GM21737 (cell line): ENCODE measurements around the gene SLC43A3.
"Not testable (repeated sequence)": the region's sequence is repeated elsewhere in the genome, so short reads cannot be mapped to it uniquely, and the experiment has no call there.

Experiments
- ATAC-seq: cut with Tn5 transposase; IDR thresholded peaks from one replicate; pipeline ENCODE4 v1.9.1; 2021; ENCODE audit warnings: mild to moderate bottlenecking, moderate library complexity; ENCODE audit not compliant: unreplicated experiment

SLC43A3 gene

DNA sequence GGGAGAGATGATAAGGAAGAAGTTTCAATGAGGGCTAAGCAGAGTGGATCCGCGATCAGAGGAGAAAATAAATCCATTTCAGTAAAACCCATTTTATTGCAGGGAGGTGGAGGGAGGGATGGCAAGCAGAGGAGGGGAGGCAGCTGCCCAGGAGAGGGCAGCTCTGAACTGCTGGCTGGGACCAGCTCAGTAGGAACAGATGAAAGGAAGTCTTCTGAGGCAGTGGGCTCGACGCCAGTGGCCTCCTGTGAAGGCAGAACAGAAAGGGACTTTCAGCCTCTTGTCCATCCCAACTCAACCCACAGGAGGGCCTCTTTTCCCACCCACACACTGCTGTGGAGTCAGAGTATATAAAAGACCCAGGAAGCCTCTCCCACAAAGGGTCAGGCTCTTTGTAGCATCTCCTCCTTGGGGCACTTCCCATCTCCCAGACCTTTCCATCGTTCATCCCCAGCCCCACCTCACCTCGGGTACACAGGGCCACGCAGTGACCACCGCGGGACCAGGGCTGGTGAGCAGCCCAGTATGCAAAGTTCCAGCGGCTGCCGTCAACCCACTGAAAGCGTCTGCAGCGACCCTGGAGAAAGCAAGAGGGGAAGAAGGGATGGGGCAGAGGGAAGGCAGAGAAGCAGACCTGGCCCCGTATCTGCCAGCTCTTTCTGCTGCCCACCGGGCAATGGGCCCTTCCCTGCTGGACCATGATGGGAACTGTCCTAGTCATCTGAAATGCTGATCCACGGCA is 39.5 kb downstream of the SLC43A3 start:
- no peak for ATAC-seq

- no peak for ATAC-seq
Observed at GRCh38 chr11:57386178-57386940, 40.6 kb downstream of the SLC43A3 start.

GRCh38 chr11:57380975-57381374 is 45.9 kb downstream of the SLC43A3 start, which contains the start of gene PRG3:
Gene PRG3, minus strand, starts transcription at chr11:57381150. Its CDS starts 442 bp downstream, at chr11:57380708.
- no peak for ATAC-seq

GRCh38 chr11:57379732-57380131 is 47.2 kb downstream of the SLC43A3 start:
- no peak for ATAC-seq

GRCh38 chr11:57378186-57378585 is 48.7 kb downstream of the SLC43A3 start:
- no peak for ATAC-seq

GRCh38 chr11:57377107-57377506 is 49.8 kb downstream of the SLC43A3 start:
- no peak for ATAC-seq

DNA sequence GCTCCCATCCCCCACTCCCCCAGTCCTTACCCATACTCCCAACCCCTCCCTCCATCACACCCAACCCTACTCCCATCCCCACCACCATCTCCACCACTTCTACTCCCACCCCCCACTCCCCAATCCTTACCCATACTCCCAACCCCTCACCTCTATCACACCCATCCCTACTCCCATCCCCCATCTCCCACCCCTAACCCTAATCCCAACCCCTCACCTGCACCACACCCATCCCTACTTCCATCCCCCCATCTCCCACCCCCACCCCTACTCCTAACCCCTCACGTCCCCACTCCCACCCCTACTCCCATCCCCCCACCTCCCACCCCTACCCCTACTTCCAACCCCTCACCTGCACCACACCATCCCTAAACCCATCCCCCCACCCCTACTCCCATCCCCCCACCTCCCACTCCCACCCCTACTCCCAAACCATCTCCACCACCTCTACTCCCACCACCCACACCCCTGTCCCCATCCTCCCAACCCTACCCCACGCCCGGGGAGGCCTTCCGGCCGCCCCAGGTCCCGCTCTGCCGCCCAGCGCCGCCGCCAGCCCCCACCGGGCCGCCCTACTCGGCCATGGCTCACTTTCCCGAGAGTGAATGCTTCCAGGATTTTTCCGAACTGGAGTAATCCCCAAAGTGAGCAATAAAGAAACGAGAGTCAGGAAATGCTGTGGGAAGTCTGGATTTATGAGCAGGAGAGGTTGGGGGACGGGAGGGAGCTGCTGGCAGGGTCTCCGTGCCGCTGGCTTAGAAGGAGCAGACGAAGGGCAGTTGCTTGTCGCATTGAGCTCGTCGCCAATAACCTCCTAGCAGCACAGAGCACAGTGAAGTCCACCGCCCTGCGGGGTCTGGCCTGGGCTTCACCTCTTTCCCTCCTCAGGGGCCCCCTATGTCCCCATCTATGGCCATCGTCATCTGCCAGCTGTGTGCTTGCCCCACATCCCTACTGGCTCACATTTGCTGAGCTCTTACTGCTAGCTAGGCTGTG is 50.5 kb downstream of the SLC43A3 start:
- no peak for ATAC-seq

- no peak for ATAC-seq
Observed at GRCh38 chr11:57375490-57375889, 51.4 kb downstream of the SLC43A3 start.

DNA sequence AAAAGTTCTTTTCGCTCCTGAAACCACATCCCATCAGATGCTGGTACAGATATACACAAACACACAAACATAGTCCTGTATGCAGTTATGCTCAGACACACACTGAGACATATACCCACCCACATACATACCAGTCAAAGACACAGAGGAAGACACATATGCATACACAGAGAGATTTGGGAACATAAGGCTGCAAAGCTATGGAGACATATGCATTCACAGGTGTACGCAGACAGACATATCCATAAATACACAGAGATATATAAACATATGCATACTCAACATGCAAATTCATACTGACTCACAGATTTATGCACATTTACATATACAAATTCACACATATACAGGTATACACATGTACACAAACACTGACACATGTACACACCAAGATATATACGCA is 52.0 kb downstream of the SLC43A3 start:
- no peak for ATAC-seq

DNA sequence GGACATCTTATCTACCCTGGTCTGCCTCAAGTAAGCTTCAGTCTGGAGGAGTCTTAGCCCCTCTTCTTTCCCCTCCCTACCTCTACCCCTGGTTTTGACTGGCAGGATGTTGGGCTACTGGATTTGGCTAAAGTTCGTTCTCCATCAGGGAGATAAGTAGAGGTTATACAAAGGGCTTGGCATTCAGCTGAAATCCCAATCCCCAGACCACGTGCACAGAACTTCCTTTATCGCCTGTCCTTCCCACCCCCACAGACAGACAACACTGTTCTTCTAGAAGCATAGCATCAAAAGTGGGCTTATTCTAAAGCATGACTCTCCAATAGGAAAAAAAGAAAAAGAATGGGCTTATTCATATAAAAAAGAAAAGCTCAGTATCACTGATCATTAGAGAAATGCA is 53.8 kb downstream of the SLC43A3 start:
- ATAC-seq, result no peak

GRCh38 chr11:57370941-57371340 is 56.0 kb downstream of the SLC43A3 start:
- ATAC-seq, result no peak

DNA sequence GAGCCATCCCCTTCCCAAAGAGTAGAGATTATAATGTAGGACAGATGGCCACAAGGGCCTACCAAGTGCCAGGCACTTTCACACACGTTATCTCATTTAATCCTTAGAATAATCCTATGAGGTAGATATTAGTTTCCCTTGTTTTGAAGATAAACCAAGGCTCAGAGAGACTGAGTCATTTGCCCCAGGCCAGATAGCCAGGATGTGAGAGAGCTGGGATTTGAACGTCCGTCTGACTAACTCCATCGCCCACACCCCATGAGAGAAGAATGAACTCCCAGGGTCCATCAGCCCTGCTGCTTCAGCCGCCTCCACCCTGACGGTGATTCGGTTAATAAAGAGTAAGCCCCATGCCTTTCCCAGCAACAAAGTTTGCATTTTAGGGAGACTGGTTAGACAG is 56.7 kb downstream of the SLC43A3 start:
- ATAC-seq, result no peak

- ATAC-seq, result no peak
Observed at GRCh38 chr11:57368845-57369232, 58.1 kb downstream of the SLC43A3 start.

- ATAC-seq, result no peak
Observed at GRCh38 chr11:57368106-57368844, 58.6 kb downstream of the SLC43A3 start.

- no peak for ATAC-seq
Observed at GRCh38 chr11:57364851-57365660, 61.9 kb downstream of the SLC43A3 start.

DNA sequence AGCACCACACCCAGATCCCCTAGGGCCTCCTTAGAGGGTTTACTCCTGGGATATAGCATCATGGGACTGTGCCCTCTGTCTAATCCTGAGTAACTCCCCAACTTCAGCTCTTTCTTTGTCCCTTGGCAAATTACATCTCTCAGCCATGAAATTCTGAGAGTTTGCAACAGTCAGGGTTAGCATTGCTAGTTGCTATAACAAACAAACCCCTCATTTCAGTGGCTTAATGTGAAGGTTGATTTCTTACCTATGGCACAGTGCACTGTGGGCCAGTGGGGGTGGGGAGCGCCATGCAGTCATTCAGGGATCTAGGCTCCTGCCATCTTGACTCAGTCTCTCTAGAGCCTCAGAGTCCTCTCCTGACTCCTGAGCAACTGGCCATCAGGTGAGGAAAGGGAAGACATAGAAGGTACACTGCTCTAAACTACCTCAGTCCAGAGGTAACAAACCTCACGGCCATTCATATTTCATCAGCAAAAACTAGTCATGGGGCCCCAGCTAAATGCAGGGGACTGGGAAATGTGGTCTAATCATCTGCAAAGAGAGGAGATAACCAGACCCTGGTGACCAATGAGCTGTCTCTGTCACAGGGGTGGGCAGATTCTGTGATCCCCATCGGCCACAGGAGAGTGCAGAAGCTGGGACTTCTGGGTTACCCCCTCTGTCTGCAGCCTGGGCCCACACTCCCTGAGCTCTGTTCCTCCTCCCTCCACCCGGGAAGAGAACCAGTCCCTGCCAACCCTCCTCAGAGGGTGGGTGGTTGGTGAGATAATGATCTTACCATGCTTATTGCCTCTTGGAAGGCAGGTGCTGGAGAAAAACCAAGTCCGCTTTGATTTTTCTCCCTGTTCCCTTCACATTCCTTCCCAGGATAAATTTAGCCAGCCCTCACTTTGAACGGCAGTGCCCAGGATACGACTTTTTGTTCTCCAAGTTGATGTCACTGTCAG is 63.5 kb downstream of the SLC43A3 start:
- no peak for ATAC-seq

GRCh38 chr11:57361926-57362325 is 65.0 kb downstream of the SLC43A3 start:
- ATAC-seq, result no peak

DNA sequence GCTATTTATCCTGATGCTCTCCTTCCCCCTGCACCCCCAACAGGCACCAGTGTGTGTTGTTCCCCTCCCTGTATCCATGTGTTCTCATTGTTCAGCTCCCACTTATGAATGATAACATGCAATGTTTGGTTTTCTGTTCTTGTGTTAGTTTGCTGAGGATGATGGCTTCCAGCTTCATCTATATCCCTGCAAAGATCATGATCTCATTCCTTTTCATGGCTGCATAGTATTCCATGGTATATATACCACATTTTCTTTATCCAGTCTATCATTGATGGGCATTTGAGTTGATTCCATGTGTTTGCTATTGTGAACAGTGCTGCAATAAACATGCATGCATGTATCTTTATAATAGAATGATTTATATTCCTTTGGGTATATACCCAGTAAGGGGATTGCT is 65.5 kb downstream of the SLC43A3 start:
- ATAC-seq, result not testable (repeated sequence)
